DMS53 treated with DMSO at 0.1 percent for 48 hours (cell line): ENCODE measurements around the gene GFOD1.
"Not testable (repeated sequence)": the region's sequence is repeated elsewhere in the genome, so short reads cannot be mapped to it uniquely, and the experiment has no call there.

Experiments
- DNase-seq: peaks from one replicate; lab custom pipeline; 2025; ENCODE audit not compliant: unreplicated experiment; lab: John Stamatoyannopoulos, UW

The GFOD1 gene

GRCh38 chr6:13331516-13332348 is 155.7 kb downstream of the GFOD1 start:
- DNase-seq: peak; percentile 51

GRCh38 chr6:13328875-13329183 is 158.6 kb downstream of the GFOD1 start:
- no peak for DNase-seq

GRCh38 chr6:13328076-13328874 is 159.1 kb downstream of the GFOD1 start, which contains the start of gene TBC1D7:
Gene TBC1D7 (minus strand): TSS chr6:13328537. CDS start chr6:13326898, 1,639 bp downstream.
- peak; percentile 88 for DNase-seq

- DNase-seq: peak; percentile 56
Measured at GRCh38 chr6:13327691-13328075, 159.7 kb downstream of the GFOD1 start.

- not testable (repeated sequence) for DNase-seq
Measured at GRCh38 chr6:13326031-13326586, 161.3 kb downstream of the GFOD1 start.

GRCh38 chr6:13319891-13320564 is 167.4 kb downstream of the GFOD1 start:
- DNase-seq: no peak

GRCh38 chr6:13318821-13319220 is 168.6 kb downstream of the GFOD1 start:
- DNase-seq: no peak

- no peak for DNase-seq
Measured at GRCh38 chr6:13315896-13316295, 171.5 kb downstream of the GFOD1 start.

- no peak for DNase-seq
Measured at GRCh38 chr6:13314806-13315205, 172.6 kb downstream of the GFOD1 start.

- DNase-seq: no peak
Measured at GRCh38 chr6:13311155-13311554, 176.2 kb downstream of the GFOD1 start.

GRCh38 chr6:13308332-13308731 is 179.1 kb downstream of the GFOD1 start:
- DNase-seq: no peak
